Calu3 (cell line): ENCODE results near the gene CBL. TPM values are rescaled to one million over a fixed set of nuclear protein-coding genes. Genes with fewer than 3 reads are reported as not detected.

Experiments
- BruUV-seq: library from RNA; stranded (reverse); fragments of 400-500 nt; replicated peaks from 2 replicates; lab custom pipeline; 2021; lab: Mats Ljungman, UMichigan
- CTCF ChIA-PET: fragments of 300-600 bp; sonication (Branson Sonifier 250); formaldehyde crosslinking; loops from one replicate; lab custom pipeline; 2022; ENCODE audit warnings: antibody characterized with exemption; lab: Charles Lee
- DNase-seq: peaks from one replicate; pipeline ENCODE4 v3.0.0; 2022
- H3K27ac Mint-ChIP-seq: one replicate; pipeline ENCODE4 v1.8.0; 2022; ENCODE audit warnings: mixed read lengths; ENCODE audit not compliant: unreplicated experiment
- H3K27me3 Mint-ChIP-seq: one replicate; pipeline ENCODE4 v1.8.0; 2022; ENCODE audit warnings: mixed read lengths; ENCODE audit not compliant: unreplicated experiment
- H3K36me3 Mint-ChIP-seq: one replicate; pipeline ENCODE4 v1.8.0; 2022; ENCODE audit warnings: mild to moderate bottlenecking, moderate library complexity, mixed read lengths; ENCODE audit not compliant: insufficient read depth, unreplicated experiment
- H3K4me1 Mint-ChIP-seq: one replicate; pipeline ENCODE4 v1.8.0; 2022; ENCODE audit warnings: mild to moderate bottlenecking, low read depth, mixed read lengths; ENCODE audit not compliant: unreplicated experiment
- H3K4me3 Mint-ChIP-seq: one replicate; pipeline ENCODE4 v1.8.0; 2022; ENCODE audit warnings: mild to moderate bottlenecking, low read depth, moderate library complexity, mixed read lengths; ENCODE audit not compliant: unreplicated experiment
- H3K9me3 Mint-ChIP-seq: one replicate; pipeline ENCODE4 v1.8.0; 2022; ENCODE audit warnings: low read depth, mixed read lengths; ENCODE audit not compliant: unreplicated experiment
- CTCF ChIP-seq: fragments of 200-600 bp; IDR thresholded peaks from one replicate; pipeline ENCODE4 v1.8.0; 2022; ENCODE audit warnings: antibody characterized with exemption; ENCODE audit not compliant: unreplicated experiment
- intact Hi-C: fragments of 100-400 bp; cut with micrococcal nuclease; formaldehyde crosslinking; loops from one replicate; pipeline ENCODE4 v1.10.0; 2022; ENCODE audit not compliant: unreplicated experiment
- total RNA-seq: library from RNA; stranded (reverse); gene quantifications from 2 replicates; pipeline ENCODE4 v1.2.3, GENCODE V29; 2022

The CBL gene
- total RNA-seq, 1 experiment from 2014 or later, result 15.9 TPM

GRCh38 chr11:119317592-119318239, 111.6 kb downstream of the CBL start:
- intact Hi-C loops, result no loop called here
- Mint-ChIP-seq H3K9me3 (no peaks in the 10 kb centered on the region), H3K27ac (no peak overlapping the region), H3K36me3 (peaks cover 17% of the 10 kb centered on the region), H3K4me1 (no peaks in the 10 kb centered on the region), H3K4me3 (no peak overlapping the region), H3K27me3 (peaks cover 21% of the 10 kb centered on the region)
- DNase-seq, result no peak
- CTCF ChIA-PET, result no interaction called here
- TF ChIP-seq CTCF, result no peak
- no TSS peak for BruUV-seq

DNA sequence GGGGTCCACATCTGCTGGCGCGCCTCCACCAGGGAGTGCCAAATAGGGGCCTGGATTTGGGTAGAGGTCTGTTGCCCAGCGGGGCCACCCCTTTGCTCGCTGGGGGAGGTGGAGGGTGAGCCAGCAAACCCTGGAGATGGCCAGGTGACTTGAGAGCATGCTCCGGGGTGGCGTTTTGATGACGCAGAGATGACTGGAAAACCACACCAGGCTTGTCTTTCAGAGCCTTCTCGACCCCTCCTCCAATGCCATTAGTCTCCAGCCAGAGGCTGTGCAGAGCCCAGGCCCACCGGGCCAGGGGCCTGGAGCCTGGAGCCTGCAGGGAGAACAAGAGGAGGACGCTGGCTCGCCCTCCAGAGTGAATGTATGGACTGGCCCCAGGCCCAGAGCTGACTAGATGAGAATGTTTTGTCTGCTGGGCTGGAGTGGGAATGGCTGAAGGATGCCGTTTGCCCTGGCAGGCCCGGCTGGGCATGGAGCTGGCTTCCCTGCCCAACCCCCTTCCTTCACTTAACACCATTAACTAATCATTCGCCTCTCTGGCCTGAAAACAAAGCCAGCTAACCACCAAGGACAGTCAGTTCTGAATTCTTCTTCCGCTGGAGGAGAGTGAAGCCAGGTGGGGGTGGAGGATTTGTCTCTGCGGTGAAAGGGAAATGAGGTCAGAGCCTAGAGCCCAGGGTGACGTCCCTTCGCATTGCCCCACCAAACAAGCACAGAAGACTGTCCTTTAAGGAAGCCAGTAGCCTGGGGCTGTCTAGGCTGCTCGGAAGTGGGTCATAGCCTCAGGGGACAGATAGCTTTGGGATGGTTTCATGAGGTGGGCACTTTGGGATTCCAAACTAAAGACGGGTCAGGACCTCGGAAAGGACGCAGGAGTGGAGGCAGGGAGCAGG, 112.3 kb downstream of the CBL start:
- no peak for TF ChIP-seq CTCF
- peaks cover 21% of the 10 kb centered on the region for H3K27me3 Mint-ChIP-seq
- DNase-seq, result no peak
- intact Hi-C loops, result no loop called here
- no peaks in the 10 kb centered on the region for H3K4me1 Mint-ChIP-seq
- H3K36me3 Mint-ChIP-seq, result peaks cover 17% of the 10 kb centered on the region
- H3K27ac Mint-ChIP-seq, result no peak overlapping the region
- BruUV-seq, result no TSS peak
- no peak overlapping the region for H3K4me3 Mint-ChIP-seq
- CTCF ChIA-PET, result no interaction called here
- no peaks in the 10 kb centered on the region for H3K9me3 Mint-ChIP-seq

DNA sequence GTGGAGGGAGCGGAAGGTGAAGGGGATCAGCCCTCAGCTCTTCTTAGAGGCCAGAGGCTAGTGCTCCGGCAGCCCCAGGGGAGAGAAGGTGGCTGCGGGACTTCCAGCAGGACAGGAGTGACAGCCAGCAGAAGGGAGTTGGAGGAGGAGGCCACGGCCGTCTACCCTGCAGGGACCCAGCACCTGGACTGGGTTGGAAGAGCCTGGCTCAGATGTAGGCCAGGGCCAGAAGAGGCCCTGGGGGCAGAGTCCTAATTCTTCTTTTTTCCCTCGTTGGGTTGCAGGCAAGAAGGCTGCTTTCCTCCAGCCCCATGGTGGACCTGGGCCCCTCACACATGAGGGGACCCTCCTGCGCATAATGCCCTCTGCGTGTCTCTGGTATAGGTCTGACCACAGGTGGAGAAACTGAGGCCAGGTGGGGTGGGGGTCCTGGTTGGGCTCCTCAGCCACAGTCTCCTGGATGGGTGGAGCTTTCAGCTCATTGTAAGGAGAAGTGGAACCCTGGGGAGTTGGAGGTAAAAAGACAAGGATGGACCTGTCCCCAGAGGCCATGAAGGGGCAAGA, 113.1 kb downstream of the CBL start:
- Mint-ChIP-seq H3K9me3 (no peaks in the 10 kb centered on the region), H3K27ac (no peak overlapping the region), H3K4me3 (no peak overlapping the region), H3K36me3 (peaks cover 17% of the 10 kb centered on the region), H3K4me1 (no peaks in the 10 kb centered on the region), H3K27me3 (peaks cover 21% of the 10 kb centered on the region)
- no TSS peak for BruUV-seq
- no peak for TF ChIP-seq CTCF
- intact Hi-C loops, result no loop called here
- CTCF ChIA-PET, result no interaction called here
- no peak for DNase-seq

- no TSS peak for BruUV-seq
- H3K4me1 Mint-ChIP-seq, result no peaks in the 10 kb centered on the region
These were observed 113.6 kb downstream of the CBL start for GRCh38 chr11:119319700-119320239.

More at GRCh38 chr11:119319700-119320239, 113.6 kb downstream of the CBL start:
- no peak for DNase-seq
- CTCF ChIA-PET, result interaction anchor here (0.6 kb wide), 1 partner anchor 9 kb away, joined by 4 read pairs; no protein-coding TSS in a partner anchor
- no peak overlapping the region for H3K4me3 Mint-ChIP-seq
- intact Hi-C loops, result loop anchor here (5.0 kb wide), 1 partner anchor 53 kb away; no protein-coding TSS in a partner anchor
- peaks cover 17% of the 10 kb centered on the region for H3K36me3 Mint-ChIP-seq
- no peak for TF ChIP-seq CTCF
- no peak overlapping the region for H3K27ac Mint-ChIP-seq
- peaks cover 21% of the 10 kb centered on the region for H3K27me3 Mint-ChIP-seq
- no peaks in the 10 kb centered on the region for H3K9me3 Mint-ChIP-seq
